Right hindlimb (tissue), 1 donor: ENCODE results near the gene MAPT.
"Not testable (repeated sequence)": the region's sequence is repeated elsewhere in the genome, so short reads cannot be mapped to it uniquely, and the experiment has no call there.

Source experiments
- DNase-seq: peaks from one replicate; pipeline ENCODE4 v3.0.0-alpha.2; 2018

MAPT gene

DNA sequence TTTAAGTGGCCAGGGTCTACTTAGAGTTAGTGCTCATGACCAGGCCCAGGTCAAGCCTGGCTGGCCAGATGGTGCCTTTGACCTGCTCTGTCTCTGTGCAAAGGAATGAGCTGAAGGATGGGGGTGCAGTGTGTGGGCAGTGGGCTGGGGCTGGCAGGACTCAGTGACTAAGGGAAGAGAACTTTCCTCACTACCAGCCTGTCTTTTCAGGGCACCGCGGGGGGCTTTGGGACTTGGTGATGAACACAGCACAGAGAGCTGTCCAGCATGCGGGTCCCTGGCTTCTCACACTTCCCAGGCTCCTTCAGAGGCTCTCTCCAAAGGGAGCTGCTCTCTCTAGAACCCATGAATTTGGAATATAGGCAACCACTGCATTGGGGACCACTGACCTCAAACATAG, 61.7 kb downstream of the MAPT start:
- DNase-seq, result no peak

DNA sequence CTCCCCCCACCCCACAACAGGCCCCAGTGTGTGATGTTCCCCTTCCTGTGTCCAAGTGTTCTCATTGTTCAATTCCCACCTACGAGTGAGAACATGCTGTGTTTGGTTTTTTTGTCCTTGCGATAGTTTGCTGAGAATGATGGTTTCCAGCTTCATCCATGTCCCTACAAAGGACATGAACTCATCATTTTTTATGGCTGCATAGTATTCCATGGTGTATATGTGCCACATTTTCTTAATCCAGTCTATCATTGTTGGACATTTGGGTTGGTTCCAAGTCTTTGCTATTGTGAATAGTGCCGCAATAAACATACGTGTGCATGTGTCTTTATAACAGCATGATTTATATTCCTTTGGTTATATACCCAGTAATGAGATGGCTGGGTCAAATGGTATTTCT, 62.4 kb downstream of the MAPT start:
- DNase-seq, result not testable (repeated sequence)

DNA sequence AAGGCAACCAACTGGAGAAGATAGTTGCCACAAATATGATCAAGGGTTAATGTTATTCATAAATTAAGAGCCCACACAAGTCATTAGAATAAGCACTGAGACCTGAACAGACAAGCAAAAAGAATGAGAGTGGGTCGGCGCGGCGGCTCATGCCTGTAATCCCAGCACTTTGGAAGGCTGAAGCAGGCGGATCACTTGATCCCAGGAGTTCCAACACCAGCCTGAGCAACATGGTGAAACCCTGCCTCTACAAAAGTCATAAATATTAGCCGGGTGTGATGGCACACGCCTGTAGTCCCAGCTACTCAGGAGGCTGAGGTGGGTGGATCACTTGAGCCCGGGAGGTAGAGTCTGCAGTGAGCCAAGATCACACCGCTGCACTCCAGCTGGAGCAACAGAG, 64.0 kb downstream of the MAPT start:
- no peak for DNase-seq

DNA sequence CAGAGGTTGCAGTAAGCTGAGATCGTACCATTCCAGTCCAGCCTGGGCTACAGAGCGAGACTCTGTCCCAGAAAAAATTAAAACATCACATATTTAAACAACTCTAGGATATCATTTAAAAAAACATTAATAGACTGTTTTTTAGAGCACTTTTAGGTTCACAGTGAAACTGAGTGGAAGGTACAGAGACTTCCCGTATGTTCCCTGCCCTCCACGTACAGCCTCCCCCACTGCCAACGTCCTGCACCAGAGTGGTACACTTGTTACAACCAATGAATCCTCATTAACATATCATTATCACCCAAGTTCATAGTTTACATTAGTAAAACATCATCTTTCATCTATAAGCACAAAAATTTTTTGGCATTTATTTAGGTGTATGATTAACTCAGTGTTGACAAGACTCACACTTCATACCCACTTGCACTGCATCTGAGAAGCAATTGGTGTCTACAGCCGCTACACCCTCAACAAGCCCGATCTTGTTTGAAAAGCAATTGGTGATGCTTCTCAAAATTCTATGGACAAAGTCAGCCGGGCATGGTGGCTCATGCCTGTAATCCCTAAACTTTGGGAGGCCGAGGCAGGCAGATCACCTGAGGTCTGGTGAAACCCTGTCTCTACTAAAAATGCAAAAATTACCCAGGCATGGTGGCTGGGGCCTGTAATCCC, 64.8 kb downstream of the MAPT start:
- no peak for DNase-seq

DNA sequence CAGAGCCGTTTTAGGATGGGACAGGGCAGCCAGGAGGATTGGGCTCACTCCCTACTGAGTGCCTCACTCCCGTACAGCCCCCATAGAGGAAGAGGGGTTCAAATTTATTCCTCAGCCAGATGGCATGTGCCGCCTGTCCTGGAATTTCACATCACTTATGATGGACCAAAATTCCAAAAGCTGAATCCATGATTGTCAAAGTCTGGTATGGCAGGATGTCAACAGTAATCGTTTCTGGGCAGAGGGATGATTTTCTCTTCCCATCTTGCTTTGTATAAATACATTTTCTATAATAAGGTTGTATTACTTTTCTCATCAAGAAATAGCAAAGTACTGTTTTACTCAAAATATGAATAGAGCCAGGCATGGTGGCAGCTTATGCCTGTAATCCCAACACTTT, 66.0 kb downstream of the MAPT start:
- DNase-seq, result no peak

DNA sequence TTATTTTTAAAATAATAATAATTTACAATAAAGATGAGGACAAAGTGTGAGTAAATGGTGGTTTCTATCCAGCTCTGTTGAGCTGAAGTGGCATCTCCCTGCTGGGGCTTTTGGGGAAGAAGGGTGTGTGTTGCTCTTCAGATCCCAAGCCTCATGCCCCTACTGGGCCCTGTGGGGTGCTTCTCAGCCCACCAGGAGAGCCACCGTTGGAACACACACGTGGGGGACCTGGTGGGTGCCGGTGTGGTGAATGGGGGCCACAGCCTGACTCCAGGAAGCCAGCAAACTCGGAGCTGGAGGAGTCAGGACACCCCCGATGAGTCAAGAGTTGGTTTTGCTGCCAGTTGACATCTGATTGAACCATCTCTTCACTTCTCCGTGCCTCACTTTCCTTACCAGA, 66.9 kb downstream of the MAPT start:
- DNase-seq, result no peak

DNA sequence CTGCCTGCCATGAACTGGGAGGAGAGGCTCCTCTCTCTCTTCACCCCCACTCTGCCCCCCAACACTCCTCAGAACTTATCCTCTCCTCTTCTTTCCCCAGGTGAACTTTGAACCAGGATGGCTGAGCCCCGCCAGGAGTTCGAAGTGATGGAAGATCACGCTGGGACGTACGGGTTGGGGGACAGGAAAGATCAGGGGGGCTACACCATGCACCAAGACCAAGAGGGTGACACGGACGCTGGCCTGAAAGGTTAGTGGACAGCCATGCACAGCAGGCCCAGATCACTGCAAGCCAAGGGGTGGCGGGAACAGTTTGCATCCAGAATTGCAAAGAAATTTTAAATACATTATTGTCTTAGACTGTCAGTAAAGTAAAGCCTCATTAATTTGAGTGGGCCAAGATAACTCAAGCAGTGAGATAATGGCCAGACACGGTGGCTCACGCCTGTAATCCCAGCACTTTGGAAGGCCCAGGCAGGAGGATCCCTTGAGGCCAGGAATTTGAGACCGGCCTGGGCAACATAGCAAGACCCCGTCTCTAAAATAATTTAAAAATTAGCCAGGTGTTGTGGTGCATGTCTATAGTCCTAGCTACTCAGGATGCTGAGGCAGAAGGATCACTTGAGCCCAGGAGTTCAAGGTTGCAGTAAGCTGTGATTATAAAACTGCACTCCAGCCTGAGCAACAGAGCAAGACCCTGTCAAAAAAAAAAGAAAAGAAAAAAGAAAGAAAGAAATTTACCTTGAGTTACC, 68.0 kb downstream of the MAPT start:
- no peak for DNase-seq

DNA sequence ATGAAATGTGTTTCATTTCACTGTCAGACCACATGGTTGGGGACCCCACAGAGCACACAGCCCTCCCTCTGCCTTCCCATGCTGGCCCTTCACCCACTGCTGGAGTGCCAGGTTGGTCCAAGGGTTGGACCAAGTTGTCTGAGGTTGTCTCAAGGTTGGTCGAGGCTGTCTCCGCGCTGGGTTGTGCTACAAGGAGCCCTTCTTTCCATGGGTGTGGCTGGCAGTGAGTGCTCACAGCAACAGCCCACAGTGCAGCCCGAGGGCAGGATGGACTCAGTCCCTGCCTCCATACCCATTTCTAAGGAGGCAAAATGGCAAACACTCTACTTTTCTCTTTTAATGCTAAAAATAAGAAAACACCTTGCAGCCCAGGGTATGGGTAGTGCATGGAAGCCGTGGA, 68.9 kb downstream of the MAPT start:
- no peak for DNase-seq

DNA sequence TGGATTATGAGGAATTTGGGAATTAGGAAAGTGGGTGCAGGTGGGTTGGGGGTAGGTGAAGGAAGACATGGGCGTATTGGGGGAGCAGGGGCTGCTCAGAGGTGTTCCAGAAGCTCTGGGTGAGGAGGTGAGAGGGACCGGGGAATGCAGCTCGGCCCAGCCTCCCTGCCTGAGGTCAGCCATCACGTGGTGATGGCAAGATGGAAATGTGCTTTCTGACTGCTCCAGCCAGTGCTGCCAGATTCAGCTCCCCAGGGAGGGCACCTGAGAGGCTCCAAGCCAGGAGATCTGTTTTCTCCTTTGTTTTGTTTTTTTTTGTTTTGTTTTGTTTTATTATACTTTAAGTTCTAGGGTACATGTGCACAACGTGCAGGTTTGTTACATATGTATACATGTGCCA, 69.5 kb downstream of the MAPT start:
- no peak for DNase-seq

DNA sequence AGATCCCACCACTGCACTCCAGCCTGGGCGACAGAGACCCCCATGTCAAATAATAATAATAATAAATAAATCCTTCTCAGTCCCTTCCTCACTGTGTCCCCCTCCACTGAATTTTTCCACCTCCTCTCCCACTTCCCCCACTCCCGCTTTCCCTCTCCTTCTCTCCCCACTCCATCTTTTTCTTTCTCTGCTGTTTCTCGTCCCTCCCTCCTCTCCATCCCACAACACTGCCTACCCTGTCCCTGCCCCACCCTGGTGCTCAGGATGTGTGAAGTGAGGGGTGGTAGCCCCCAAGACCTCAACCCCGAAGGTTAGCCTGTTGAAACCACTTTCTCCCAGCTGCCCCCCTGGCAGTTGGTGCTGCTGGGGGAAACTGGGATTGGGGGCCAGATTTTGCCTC, 70.3 kb downstream of the MAPT start:
- no peak for DNase-seq

DNA sequence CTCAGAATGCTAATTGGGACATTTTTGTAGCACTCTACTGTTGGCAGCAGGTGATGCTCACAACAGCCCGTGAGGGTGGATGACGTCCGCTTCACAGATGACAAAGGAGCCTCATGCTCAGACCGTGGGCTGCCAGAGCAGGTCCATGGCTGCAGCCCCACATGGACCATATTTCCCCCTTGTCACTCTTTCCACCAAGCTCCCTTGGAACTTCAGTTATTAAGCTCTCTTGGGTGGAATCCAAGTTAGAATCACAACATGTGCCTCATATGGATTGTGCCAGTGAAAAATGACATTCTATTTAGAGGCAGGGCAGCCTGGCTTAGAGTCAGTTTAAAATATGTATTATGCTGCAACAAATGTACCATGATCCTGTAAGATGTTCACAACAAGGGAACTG, 71.5 kb downstream of the MAPT start:
- DNase-seq, result no peak

DNA sequence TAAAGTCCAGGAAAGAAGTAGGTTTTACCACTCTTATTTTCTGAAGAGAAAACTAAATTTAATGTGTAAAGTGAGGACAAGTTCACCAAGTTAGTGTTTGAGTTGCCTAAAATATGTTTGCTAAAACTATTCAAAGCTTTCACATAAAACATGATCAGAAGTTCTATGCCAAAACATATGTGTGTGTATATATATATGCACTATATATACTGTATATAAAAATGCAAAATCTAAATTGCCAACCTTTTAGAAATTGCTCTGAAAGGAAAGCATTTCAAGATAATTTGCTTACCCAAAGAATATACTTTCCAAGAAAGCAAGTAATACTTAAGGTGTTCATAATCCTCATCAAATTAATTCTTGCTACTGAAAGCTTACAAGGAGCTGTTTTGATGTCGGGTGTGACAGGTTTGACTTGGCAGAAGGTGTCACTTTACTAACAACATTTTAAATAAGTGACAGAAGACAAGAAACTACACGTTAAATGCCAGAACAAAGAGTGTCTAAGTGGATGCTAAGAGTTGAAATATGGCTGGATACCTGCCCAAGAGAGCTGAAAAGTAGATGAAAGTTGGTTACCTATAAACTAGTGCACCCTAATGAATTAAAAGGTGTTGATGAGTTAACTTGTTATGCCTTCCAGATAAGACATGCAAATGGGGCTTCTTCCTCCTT, 72.4 kb downstream of the MAPT start:
- DNase-seq, result no peak

DNA sequence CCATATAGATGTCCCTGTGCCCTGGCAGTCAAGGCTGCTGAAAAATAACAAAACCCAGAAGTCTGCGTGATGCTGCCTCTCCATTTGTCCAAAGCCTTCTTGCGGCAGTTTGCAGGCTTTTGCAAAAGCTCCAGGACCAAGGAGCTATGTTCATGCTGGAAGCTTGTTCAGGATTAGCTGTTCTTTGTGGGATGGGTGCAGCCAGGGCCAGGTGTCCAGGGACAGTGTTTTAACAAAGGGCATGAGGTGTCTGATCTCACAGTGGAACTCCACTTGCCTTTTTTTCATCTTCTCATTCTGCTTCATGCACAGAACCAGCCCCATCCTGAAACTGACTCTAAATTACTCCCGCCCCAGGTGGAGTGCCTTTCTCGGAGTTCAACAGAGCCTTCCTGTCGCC, 73.0 kb downstream of the MAPT start:
- no peak for DNase-seq

DNA sequence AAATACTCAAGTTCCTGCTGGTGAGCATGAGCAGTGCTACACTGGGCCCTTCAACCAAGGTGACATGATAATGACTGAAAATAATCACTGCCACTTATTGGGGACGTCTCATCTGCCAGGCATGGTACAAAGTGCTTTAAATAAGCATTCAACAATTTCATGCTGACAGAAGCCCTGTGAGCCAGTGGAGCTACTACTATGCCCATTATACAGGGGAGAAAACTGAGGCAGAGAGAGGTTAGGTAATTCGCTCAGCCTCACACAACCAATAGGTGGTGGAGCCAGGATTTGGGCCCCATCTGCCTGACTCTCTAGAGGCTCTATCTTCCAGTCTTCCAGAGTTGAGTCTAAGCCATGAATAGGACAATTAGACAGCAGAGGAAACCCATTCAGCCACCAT, 74.4 kb downstream of the MAPT start:
- no peak for DNase-seq

DNA sequence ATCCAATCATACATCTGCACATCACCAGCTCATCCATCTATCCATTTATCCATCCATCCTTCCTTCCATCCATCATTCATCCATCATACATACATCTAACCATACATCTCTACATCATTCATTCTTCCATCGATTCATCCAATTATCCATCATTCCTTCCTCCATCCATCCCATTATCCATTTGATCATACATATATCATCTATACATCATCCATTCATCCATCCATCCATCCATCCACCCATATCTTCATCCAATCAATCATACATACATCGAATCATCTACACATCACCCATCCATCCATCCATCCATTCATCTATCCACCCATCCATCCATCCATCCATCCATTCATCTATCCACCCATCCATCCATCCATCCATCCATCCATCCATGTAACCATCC, 75.4 kb downstream of the MAPT start:
- DNase-seq, result no peak

DNA sequence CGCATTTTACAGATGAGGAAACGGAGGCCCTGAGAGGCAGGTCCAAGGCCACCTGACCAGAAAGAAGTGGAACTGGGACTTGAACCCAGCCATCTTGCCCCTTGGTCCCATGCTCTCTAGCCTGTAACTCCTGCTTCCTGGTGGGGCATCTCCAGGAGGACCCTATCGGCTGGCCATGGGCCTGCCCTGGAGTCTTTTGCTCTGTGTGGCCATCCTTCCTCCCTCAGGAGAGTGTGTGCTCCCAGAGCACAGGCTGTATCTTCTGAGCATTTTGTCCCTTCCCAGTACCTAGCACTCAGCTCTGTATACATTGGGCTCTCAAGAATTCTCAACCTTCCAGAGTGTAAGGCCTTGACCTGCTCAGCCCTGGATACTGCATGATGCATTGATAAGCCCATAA, 76.3 kb downstream of the MAPT start:
- no peak for DNase-seq

DNA sequence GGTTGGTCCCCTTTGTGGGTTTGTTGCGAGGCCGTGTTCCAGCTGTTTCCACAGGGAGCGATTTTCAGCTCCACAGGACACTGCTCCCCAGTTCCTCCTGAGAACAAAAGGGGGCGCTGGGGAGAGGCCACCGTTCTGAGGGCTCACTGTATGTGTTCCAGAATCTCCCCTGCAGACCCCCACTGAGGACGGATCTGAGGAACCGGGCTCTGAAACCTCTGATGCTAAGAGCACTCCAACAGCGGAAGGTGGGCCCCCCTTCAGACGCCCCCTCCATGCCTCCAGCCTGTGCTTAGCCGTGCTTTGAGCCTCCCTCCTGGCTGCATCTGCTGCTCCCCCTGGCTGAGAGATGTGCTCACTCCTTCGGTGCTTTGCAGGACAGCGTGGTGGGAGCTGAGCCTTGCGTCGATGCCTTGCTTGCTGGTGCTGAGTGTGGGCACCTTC, 77.4 kb downstream of the MAPT start:
- DNase-seq, result no peak

DNA sequence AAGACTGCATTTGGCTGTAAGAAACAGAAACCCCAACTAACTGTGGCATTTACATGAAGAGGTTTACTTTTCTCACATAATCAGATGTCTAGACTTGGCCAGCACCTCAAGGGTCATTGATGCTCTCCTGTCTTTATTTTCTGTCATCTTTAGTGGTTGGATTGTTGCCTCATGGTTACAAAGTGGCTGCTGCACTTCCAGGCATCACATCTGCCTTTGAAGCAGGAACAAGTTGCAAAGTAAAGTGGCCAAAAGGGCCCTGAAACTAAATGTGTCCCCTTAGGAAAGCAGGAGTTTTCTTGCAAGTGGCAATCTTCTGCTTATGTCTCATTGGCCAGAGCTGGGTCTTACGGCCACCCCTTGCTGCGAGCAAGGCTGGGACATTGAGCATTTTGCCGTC, 78.2 kb downstream of the MAPT start:
- no peak for DNase-seq

DNA sequence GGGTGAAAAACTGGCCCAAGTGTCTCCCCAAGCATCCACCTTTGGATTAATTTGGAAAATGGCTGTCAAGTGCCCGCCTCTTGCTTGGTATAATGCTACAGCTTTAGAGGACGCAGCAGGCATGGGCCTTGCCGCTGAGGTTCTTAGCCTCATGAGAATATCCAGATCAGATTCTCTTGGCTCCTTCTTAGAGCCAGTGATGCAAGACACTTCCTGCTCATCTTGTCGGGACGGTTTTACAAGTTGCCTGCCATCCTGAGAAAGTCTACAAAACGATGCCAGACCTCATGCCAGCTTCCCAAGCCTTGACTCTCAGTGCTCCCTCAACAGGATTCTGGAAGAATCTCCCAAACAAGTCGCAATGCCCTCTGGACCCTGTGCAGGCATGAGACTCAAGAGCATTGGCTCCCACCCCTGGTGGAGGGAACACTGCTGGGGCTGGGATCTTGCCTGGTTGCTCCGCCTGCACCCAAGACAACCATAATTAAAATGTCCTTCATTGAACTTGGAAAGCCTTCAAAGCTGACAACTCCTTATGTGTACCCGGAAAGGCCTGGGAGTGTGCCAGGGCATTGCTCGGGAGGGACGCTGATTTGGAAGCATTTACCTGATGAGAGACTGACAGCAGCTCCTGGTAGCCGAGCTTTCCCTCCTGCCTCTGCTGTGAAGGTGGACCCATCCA, 78.9 kb downstream of the MAPT start:
- DNase-seq, result no peak

DNA sequence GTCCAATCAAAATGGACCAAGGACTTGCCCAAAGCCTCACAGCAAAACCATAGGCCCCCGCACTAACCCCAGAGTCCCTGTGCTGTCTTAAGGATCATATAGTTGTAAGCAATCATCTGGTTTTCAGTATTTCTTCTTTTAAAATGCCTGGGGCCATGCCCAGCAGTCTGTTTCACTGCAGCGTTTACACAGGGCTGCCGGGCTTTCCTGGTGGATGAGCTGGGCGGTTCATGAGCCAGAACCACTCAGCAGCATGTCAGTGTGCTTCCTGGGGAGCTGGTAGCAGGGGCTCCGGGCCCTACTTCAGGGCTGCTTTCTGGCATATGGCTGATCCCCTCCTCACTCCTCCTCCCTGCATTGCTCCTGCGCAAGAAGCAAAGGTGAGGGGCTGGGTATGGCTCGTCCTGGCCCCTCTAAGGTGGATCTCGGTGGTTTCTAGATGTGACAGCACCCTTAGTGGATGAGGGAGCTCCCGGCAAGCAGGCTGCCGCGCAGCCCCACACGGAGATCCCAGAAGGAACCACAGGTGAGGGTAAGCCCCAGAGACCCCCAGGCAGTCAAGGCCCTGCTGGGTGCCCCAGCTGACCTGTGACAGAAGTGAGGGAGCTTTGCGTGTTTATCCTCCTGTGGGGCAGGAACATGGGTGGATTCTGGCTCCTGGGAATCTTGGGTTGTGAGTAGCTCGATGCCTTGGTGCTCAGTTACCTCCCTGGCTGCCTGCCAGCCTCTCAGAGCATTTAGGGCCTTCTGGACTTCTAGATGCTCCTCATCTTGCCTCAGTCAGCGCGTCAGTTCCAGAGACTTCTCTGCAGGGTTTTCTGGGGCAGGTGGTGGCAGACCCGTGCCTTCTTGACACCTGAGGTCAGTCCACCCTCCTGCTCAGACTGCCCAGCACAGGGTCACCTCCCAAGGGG, 79.8 kb downstream of the MAPT start:
- no peak for DNase-seq

DNA sequence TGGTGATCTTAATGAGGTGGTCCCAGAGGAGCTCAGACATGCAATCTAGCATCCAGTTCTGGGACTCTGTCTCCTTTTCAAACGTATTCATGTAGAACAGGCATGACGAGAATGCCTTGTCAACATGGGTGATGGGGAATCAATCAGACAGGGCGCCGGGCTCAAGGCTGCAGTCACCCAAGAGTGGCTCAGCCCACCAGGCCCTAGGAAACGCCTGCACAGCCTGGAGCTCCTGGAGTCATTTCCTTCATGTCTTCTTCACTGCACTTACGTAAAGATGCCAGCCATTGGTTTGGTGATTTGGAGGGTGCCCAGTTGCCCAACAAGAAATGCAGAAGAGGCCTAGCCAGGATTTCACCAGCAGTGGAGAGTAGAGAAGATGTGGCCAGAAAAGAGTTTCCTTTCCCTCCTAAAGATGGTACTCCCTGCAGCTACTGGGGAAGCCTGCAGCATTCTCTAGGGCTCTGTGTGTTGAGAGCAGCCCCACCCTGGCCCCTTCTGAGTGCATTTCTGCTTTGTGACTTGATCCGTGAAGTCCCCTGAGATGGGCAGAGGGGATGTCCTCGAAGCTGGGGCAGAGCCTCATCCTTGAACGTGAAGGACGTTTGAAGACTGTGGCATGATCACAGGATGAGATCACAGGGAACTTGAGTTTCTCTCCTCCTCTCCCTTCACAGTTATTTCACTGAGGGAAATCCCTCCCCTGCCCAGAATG, 80.7 kb downstream of the MAPT start:
- DNase-seq, result no peak
